Tibial nerve (tissue), 3 donors: Measurements from ENCODE around the gene PSMD13.

Source experiments
- POLR2A ChIP-seq, 2 donors: fragments of 450-650 bp; IDR thresholded peaks; one replicate each; pipeline ENCODE4 v1.6.1; 2017; ENCODE audit warnings: antibody characterized with exemption in 2 of 2, mild to moderate bottlenecking in 2 of 2, moderate library complexity in 2 of 2
- TF ChIP-seq, protein P1 (sequence below), 5 experiments: fragments of 200-600 bp in 3 of 5; fragments of 450-650 bp in 2 of 5; sonication (generic) in 3 of 5; IDR thresholded peaks; one replicate each; pipeline ENCODE4 v1.5.1; 2016 to 2019; ENCODE audit warnings: antibody characterized with exemption in 5 of 5, mild to moderate bottlenecking in 3 of 5, moderate library complexity in 2 of 5

DNA sequence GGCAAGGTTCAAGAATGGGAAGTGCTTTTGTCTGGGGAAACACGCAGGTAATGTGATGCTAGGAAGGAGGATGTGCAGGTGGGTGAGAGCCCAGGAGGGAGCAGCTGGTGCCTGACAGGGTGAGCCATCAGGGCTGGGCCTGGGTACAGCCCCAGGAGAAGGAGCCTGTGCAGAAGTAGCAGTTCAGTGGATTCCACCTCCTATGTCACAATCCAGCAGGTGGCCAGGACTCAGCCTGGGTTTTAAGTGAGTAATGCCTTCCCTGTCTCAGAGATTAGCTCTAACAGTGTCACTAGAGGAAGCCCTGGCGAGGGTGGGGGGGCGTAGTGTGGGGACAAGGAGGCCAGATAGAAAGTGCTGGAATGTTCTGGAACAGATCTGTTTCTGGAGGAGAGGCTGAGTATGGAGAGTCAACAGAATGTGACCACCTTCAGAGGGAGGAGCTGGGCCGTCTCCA is 21.2 kb upstream of the PSMD13 start:
- TF ChIP-seq, protein P1, sequence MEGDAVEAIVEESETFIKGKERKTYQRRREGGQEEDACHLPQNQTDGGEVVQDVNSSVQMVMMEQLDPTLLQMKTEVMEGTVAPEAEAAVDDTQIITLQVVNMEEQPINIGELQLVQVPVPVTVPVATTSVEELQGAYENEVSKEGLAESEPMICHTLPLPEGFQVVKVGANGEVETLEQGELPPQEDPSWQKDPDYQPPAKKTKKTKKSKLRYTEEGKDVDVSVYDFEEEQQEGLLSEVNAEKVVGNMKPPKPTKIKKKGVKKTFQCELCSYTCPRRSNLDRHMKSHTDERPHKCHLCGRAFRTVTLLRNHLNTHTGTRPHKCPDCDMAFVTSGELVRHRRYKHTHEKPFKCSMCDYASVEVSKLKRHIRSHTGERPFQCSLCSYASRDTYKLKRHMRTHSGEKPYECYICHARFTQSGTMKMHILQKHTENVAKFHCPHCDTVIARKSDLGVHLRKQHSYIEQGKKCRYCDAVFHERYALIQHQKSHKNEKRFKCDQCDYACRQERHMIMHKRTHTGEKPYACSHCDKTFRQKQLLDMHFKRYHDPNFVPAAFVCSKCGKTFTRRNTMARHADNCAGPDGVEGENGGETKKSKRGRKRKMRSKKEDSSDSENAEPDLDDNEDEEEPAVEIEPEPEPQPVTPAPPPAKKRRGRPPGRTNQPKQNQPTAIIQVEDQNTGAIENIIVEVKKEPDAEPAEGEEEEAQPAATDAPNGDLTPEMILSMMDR (IDR thresholded peaks at IDR 0.05) = no peak
- TF ChIP-seq POLR2A (IDR thresholded peaks at IDR 0.05) = no peak
